Measurements from ENCODE around the gene MLH1.

Gene MLH1

DNA sequence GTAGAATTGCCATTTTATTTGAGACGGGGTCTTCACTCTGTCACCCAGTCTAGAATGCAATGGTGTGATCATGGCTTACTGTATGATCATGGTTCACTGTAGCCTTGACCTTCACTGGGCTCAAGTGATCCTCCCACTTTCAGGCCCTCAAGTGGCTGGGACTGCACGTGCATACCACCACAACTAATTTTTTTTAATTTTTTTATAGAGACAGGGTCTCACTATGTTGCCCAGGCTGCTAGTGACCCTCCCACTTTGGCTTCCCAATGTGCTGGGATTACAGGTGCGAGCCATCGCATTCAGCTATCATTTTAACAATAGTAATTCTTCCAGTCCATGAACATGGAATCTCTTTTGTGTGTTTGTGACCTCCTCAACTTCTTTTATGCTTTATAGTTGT is 12.3 kb upstream of the MLH1 start:
- no peak for DNase-seq

DNA sequence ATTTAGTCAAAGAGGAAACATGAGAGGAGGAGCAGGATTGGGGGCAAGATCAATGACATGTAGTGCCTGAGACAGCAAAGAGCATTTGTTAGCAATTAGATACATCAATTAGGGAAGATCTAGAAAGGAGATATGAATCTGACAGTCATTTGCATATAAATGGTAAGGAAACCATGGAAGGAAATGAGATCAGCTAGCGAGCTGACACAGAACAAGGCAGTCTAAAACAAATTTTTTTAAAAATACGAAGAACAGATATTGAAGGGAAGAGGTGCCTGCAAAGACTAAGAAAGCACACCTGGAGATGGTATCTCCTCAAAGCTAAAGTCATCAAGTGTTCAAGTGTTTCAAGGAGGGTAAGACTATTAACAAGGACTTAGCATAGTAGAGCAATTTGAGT is 5.0 kb upstream of the MLH1 start:
- DNase-seq = no peak

DNA sequence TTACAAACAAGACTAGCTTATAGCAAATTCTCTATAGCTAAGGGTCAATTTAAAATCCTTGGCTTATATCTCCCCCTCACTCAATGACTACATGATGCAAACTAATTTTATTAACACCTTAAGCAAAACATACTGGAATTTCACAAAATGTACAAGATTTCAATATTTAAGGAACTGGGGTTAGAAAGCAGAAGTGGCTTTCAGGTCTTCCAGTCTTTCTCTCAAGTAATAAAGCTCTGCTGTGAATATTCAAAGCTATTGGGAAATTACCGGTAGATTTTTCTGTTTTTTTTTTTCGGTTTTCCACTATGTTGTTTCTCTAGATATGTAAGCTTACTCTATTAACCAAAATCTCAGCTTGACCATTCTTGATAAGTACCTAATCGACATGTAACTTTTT is 4.3 kb upstream of the MLH1 start:
- peak; percentile 22 to 77 (median 46) for DNase-seq

DNA sequence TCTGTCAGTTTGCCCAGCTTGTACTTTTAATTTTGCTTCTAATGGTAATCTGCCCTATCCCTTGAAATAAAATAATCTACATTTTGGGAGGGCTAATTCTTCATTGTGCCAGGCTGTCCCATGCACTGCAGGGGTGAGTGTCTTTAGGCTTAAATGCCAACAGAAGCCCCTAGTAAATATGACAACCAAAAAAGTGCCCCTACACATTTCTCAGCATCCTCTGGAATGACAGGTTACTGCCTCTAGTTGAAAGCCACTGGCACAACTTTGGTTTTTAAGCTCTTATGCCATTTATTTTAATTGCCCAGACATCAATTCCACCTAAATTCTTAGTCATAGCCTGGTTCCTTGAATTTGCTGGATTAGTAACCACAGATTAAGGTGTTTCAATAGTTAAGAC is 3.8 kb upstream of the MLH1 start:
- no peak for DNase-seq

DNA sequence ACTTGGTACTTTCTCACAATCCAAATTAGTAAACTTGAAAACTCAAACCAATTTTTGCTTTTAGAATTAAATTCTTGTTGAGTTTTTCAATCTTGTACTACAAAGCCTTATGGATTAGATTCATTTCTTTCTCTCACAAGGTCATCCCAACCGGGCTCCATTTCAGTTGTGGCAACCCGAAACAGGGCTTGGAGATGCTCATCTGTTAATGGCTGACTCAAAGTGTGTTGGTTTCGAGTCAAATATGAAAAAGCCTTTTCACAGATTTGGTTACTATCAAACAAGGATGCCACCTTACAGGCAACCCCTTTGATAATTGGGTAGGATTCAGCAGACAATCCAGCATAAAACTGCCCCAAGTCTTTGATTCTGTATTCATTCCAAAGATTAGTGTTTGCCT is 2.2 kb upstream of the MLH1 start:
- no peak for DNase-seq

DNA sequence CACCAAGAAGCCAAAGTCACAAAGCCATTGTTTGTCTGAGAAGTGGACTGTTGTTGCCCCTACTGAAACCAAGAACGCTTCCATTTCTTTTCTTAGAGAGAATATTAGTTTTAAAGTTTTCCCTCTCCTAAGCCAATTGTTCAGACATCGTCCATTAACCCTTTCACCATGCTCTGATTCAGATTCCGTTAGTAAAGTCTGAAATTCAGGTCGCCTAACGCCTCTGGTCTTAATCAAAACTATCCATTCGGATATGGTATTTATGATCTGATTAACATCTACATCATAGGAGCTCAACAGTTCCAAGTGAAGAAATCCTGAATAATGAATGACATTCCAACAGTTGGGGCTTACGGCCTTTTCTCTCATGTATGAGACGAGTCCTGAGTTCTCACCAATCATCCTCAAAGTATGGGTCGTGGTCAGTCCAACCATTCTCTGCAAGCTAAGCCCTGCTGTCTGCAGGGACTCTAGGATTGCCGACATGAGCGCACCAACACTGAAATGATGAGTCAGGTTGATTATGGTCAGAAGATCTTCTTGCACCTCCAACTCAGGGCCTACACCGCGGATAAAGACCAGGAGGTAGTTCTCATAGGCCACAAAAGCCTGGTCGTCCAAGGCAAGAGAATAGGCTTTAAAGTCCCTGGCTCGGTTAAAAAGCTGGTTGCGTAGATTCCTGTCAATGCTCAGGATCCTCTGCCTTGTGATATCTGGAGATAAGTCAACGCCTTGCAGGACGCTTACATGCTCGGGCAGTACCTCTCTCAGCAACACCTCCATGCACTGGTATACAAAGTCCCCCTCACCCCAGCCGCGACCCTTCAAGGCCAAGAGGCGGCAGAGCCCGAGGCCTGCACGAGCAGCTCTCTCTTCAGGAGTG is 1.2 kb upstream of the MLH1 start:
- peak; percentile 38 to 57 (median 50) for DNase-seq

DNA sequence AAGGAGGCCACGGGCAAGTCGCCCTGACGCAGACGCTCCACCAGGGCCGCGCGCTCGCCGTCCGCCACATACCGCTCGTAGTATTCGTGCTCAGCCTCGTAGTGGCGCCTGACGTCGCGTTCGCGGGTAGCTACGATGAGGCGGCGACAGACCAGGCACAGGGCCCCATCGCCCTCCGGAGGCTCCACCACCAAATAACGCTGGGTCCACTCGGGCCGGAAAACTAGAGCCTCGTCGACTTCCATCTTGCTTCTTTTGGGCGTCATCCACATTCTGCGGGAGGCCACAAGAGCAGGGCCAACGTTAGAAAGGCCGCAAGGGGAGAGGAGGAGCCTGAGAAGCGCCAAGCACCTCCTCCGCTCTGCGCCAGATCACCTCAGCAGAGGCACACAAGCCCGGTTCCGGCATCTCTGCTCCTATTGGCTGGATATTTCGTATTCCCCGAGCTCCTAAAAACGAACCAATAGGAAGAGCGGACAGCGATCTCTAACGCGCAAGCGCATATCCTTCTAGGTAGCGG is 452 bp upstream of the MLH1 start, which contains the start of gene EPM2AIP1:
EPM2AIP1 (minus strand) TSS at position 326 of the 520 bp plus-strand sequence; CDS start at position 272, 54 bp downstream.
- DNase-seq = peak in 3 of 4 experiments; percentile 99 to 100 (median 100)

DNA sequence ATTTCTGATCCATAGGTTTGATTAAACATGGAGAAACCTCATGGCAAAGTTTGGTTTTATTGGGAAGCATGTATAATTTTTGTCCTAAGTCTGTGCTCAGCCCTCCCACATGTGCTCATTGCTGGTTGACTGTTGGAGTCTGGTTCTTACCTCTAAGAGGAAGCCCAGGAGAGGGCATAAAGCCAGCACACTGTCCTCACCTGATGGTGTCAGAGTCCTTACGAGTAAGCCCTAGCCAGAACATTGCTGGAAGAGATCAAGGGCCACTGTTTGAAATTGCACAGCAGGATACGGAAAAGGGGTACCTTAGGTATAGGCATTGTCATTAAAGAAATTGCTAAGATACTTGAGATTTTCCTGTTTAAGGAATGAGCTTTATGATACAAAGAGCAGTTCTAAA is 21.3 kb downstream of the MLH1 start:
- no peak for DNase-seq

DNA sequence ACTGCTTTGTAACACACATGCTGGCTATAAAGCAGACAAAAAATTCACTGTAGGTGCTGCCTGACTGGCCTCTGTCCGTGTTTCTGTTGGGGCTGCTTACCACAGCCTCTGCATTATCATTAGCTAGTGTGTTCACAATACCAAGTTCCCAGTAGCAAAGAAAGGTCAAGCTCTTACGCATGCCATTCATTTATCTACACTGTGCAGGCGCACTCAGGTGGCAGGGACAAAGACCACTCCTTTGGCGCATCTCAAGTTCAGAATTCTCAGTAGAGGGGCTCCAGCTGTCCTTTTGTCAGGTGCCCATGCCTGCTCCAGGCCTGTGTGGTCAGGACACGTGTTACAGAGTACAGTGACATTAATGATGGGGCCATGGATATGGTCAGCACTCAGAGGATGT is 22.3 kb downstream of the MLH1 start:
- DNase-seq = no peak

DNA sequence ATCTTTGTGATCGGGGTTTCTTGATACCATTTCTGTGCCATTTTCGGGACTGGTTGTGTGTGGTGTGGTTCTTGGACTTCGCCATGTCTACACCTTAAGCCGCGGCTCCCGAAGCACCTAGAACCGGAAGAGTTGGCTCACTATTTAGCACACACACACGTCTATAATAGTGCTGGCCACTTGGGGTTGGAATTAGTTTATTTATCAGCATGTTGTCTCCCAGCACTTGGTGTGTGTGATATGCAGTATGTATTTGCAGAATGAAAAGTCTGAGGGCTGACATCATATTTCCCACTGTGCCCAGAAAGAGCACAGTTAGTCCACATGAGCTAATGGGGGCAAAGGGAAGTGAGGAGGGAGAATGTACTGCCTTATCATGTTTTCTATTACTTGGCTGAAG is 23.6 kb downstream of the MLH1 start:
- no peak for DNase-seq

DNA sequence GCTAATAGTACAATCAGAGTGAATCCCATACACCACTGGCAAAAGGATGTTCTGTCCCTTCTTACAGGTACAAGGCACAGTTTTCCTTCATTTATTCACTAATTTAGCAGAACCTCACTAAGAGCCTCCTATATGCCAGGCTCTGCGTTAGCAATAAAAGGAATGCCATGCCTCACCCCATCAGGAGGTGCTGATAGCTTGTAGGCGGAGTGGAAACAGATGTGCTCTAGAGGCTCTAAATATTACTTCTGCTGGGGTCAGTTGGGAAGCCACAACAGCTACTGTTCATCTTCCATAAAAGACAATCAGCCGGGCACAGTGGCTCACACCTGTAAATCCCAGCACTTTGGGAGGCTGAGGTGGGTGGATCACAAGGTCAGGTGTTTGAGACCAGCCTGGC is 24.4 kb downstream of the MLH1 start:
- no peak for DNase-seq

DNA sequence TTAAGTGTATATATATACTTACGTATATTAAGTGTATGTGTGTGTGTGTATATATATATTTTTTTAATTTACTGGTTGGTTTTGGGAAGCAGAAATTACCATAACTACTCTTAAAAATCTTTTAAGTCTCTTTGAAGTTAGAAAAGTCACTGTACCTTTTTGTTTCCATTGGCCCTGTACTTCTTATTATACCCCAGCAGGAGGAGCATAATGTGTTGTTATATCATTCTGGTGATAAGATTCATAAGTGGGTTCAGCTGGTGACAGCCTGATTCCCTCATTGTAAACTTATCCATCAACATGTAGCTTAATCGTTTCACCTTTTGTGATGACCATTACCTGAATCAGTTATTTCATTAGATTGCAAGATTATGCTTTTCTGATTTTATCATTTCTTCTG is 30.8 kb downstream of the MLH1 start:
- peak in 1 of 4 experiments; percentile 5 for DNase-seq

DNA sequence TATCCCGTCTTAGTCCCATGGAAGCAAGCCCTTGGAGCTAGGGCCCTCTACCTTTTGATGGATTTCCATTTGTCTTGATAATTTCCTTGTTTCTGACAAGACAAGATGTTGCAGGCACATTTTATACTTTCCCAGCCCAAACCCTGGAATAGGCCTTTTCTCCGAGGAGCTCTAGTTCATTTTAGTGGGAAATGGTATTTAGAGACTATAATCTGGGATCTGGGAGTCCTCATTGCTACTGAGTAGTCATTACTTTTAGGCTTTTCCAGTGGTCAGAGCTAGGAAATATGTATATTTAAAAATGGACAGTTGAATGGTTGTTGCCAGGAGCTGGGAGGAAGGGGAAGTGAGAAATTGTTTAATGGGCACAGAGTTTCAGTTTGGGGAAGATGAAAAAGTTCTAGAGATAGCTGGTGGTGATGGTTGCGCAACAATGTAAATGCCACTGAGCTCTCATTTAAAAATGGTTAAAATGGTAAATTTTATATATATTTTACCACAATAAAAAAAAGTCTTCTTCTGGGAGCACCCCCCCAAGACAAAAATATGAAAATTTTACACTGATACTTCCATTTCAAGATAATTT is 31.6 kb downstream of the MLH1 start:
- peak; percentile 53 to 86 (median 72) for DNase-seq

DNA sequence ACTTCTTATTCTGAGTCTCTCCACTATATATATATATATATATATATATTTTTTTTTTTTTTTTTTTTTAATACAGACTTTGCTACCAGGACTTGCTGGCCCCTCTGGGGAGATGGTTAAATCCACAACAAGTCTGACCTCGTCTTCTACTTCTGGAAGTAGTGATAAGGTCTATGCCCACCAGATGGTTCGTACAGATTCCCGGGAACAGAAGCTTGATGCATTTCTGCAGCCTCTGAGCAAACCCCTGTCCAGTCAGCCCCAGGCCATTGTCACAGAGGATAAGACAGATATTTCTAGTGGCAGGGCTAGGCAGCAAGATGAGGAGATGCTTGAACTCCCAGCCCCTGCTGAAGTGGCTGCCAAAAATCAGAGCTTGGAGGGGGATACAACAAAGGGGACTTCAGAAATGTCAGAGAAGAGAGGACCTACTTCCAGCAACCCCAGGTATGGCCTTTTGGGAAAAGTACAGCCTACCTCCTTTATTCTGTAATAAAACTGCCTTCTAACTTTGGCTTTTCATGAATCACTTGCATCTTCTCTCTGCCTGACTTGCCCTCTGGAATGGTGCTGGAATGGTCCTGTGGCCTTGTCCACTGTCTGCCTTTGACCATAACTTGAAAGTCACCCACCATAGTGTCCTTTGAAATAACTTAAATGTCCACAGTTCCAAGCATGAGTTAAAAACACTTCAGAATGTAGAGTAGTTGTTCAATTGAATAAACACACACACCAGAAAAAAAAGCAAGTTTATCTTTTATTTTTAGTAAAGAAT is 32.4 kb downstream of the MLH1 start:
- no peak for DNase-seq

DNA sequence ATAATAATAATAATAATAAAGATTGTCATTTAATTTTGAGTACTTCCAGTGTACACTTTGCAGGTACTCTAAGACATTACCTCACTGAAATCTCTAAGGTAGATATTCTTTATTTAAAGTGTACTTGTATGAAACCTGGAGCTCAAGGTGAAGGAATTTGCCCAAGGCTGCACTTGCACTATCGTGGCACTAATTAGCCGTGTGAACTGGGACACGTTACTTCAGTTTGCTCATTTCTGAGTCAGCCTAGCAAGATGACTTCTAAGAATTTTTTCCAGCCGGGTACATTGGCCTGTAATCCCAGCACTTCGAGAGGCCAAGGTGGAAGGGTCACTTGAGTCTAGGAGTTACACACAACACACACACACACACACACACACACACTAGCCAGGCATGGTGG is 33.5 kb downstream of the MLH1 start:
- DNase-seq = no peak

DNA sequence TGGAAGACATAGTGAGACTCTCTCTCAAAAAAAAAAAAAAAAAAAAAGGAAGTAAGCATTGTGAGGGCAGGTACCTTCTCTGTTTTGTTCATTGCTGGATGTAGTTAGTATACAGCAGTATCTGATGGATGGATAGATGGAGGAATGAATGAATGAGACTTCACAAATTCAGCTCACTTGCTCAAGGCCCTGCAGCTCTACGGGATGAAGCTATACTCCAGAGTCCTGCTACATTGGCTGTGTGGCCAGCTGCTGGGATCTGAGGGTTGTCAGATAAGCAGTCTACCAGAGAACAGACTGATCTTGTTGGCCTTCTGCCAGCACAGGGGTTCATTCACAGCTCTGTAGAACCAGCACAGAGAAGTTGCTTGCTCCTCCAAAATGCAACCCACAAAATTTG is 35.0 kb downstream of the MLH1 start:
- DNase-seq = peak in 1 of 4 experiments; percentile 23

DNA sequence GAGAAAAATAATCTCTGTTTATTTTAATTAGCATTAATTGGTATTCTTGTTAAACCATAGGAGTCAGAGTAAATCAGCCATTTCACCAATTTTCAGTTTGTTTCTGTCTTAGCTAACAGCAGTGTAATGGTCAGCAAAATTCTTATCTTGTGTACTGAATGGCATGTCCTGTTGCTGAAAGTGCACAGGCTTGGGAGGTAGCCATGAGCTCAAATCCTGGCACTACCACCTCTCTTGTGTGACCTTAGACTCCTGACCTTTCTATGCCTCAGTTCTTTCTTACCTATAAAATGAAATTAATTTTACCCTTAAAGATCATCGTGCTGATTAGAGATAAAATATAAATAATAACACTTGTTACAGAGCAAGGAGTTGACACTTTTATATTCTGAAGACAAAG is 35.8 kb downstream of the MLH1 start:
- no peak for DNase-seq

DNA sequence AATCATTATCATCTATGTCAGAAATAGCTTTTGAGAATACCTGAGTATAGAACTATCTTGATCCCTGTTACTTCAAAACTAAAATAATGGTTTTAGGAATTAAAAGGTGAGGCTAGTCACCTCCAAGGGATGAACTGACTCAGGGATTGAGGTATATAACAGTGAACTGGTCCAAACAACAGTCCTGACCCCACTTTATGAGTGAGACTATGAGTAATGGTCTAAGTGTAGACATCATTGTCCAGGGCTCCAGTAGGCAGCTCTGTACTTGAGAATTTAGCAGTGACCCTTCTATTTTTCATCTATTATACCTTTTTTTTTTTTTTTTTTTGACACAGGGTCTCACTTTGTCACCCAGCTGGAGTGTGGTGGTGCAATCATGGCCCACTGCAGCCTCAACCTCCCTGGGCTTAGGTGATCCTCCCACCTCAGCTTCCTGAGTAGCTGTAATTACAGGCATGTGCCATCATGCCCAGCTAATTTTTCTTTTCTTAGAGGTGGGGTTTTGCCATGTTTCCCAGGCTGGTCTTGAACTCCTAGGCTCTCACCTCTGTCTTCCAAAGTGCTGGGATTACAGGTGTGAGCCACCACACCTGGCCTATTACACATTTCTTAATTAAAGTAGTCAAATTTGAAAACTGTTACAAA is 36.3 kb downstream of the MLH1 start:
- DNase-seq = no peak

DNA sequence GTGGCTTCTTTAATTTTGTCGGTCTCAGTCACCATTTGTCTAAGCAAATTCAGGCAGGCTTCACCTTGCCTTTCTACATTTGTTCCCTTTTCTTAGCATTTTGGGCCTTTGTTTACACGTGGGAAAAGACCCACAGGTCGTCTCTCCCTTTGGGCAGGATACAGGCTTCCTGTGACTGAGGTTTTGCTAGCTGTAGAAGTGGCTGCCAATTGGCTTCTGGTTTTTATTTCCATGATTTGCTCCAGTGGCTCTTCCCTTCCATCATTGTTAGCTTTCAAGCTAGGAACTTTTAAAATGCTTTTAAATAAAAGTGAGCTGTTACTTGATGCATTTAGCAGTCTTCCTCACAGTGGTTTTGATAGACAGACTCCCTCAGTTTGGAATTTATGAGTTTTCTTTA is 37.3 kb downstream of the MLH1 start:
- DNase-seq = no peak

DNA sequence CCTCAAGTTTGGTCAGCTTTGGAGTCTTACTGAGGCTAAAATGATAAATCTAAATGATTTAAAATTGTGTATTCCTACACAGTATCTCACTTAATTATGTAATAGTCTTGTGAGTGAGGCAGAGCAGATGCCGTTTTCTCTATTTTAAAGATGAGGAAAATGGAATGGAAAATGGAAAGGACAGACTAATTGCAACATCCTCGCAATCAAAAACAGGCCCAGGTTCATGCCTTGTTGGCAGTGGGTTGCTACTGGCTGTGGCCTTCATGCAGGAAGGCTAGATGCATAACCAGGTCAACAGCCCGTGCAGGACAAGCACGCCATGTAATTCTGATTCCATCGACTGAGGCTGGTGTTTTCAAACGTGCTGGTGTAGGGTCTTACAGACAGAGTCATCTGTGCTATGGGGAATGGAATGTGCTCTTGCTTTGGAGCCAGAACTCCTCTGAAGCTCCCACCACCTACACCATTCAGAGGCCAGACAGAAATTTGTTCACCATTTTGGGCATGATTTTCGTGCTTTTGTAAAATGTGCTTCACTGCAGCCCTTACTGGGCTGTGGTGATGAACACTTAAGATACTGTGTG is 37.9 kb downstream of the MLH1 start:
- DNase-seq = no peak

DNA sequence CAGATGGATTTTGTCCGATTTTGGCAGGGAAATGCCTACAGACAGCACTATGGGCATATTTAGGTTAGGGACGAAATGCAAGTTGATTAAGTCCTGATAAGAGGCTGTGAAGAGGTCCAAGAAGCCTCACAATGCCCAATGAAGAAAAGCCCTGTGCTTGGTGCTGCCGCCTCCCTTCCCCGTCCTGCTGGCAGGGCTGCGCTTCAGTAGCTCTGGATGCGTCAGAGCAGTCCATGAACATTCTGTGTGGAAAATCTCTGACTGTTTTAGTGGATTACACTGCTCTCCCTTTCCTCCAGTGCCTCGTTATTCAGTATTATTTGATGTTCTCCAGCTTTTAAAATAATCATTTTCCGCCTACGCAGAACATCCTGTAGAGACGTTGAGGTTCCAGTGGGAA is 39.6 kb downstream of the MLH1 start:
- DNase-seq = no peak

DNA sequence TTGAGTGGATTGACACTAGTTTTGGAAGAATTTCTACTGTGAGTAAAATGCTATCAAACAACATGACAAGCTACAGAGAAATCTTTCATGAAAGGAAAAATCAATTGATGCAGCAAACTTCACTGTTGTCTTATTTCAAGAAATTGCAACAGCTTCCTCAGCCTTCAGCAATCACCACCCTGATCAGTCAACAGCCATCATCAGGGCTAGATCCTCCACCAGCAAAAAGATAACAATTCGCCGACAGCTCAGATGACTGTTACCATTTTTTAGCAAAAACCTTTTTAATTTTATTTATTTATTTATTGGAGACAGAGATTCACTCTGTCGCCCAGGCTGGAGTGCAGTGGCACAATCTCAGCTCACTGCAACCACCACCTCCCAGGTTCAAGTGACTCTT is 44.0 kb downstream of the MLH1 start:
- no peak for DNase-seq

Measured in suppressor macrophage (primary cell).